ENCODE results near the gene MRS2.
"Not testable (repeated sequence)": the region's sequence is repeated elsewhere in the genome, so short reads cannot be mapped to it uniquely, and the experiment has no call there.

MRS2 gene

GRCh38 chr6:24391208-24391607, 11.5 kb upstream of the MRS2 start:
- no peak for DNase-seq (ENCODE audit: low read depth)

DNA sequence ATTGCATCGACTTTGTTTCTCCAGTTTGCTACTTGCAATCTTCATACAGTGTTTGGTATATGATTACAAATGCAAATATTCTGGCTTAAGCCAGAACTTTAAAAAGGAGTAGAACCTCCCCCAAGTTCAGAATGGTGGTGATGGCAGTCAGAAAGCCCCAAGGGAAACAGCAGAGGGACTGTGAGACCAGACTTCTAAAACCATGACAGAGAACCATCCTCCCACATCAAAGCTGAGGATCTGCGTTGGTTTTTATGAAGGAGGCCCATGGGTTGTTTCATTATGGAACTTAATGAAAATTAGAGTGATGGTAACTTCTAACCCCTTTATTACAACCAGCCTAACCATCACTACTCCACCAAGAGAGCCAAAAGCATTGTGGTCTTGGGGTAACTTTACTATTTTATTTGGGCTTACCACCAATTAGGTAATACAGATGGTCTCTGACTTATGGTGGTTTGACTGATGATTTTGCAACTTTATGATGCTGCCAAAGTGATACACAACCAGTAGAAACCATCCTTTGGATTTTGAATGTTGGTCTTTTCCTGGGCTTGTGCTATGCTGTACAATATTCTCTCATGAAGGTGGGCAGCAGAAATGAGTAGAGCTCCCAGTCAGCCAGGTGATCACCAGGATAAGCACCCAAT, 10.9 kb upstream of the MRS2 start:
- no peak for DNase-seq (ENCODE audit: low read depth)

DNA sequence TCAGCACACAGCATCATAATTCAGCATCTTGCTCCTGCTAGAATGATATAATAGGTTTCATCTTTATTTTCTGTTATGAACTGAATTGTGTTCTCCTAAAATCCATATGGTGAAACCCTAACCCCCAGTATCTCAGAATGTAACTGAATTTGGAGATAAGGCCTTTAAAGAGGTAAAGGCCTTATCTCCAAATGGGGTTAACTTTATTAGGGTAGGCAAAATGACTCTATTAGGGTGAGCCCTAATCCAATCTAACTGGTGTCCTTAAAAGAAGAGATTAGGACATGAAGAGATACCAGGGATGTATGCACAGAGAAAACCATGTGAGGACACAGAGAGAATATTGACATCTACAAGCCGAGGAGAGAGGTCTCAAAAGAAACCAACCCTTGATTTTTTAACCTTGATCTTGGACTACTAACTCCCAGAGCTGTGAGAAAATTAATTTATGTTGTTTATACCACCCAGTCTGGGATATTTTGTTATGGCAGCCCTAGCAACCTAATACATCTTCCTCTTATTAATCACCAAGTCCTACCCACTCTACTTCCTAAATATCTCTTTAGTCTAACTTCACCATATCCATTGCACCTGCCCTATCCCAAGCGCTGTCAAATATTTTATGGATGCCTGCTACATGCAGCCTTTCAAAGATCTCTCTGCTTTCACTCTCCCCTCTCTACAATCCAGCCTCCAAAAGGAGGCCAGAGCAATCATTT, 8.5 kb upstream of the MRS2 start:
- no peak for DNase-seq (ENCODE audit: low read depth)

DNA sequence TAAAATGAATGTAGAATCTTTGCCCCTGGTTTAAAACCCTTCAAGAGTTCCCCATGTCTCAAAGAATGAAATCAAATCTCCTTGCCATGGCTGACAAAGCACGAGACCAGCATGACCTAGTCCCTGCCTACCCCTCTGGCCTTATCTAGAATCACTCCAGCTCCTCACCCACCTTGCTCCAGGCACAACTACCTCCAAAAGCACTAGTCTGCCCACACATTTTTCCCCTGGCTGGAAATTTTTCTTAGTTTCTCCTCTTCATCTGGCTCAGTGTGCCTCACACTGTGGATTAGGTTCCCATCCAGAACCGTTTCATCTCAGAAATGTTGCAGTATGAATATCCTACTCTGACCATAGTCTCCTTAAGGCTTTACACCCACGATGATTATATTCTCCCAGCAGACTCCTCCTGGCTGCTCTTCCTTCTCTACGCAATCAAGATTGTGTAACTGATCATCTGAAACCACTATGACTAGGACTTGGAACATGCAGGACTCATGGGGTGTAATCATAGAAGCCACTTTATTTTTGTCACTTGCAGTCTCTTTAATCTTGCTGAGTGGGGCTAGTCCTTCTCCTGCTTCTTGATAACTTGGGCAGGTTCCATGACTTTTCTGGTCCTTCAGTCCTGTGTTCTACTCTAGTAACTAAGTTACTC, 7.8 kb upstream of the MRS2 start:
- peak; percentile 96 for DNase-seq (ENCODE audit: low read depth)

DNA sequence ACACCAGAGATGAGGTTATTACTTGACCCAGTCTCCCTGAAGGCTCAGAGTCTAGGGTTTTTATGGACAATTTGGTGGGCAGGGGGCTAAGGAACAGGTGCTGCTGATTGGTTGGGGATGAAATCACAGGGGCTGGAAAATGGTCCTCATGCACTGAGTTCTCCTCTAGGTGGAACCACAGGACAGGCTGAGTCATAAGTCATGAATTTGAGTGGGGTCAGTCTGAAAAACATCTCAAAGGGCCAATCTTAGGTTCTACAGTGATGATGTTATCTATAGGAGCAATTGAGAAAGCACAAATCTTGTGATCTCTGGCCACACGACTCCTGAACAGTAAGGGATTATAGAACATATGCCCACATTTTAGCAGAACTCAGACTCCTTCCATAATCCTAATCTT, 5.9 kb upstream of the MRS2 start:
- DNase-seq (ENCODE audit: low read depth), result no peak

DNA sequence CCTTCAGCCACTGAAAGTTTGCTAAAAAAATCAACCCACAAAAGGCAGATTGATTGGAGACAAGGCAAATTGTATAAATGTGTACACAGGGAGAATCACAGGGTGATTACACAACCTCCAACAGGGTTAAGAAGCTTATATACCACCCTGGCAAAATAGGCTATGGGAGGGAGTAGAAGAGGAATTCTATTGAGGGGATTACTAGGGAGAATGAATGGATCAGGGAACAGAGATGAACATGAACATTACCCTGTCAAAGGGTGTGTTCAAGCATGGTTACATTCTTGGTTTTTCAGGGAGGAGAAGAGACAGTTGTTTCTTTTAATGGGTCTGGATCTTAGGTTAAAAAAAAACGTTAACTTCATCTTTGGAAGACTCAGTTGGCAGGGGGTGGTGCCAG, 5.1 kb upstream of the MRS2 start:
- DNase-seq (ENCODE audit: low read depth), result no peak

DNA sequence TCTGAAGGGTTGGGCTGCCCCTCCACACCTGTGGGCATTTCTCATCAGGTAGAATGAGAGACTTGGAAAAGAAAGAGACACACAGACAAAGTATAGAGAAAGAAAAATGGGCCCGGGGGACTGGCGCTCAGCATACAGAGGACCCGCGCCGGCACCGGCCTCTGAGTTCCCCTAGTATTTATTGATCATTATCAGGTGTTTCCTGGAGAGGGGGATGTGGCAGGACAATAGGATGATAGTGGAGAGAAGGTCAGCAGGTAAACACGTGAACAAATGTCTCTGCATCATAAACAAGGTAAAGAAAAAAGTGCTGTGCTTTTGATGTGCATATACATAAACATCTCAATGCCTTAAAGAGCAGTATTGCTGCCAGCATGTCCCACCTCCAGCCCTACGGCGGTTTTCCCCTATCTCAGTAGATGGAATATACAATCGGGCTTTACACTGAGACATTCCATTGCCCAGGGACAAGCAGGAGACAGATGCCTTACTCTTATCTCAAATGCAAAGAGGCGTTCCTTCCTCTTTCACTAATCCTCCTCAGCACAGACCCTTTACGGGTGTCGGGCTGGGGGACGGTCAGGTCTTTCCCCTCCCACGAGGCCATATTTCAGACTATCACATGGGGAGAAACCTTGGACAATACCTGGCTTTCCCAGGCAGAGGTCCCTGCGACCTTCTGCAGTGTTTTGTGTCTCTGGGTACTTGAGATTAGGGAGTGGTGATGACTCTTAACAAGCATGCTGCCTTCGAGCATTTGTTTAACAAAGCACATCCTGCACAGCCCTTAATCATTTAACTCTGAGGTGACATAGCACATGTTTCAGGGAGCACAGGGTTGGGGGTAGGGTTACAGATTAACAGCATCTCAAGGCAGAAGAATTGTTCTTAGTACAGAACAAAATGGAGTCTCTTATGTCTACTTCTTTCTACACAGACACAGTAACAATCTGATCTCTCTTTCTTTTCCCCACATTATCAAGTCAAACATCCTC, 2.4 kb upstream of the MRS2 start:
- DNase-seq (ENCODE audit: low read depth), result not testable (repeated sequence)

GRCh38 chr6:24401458-24401857, 1.3 kb upstream of the MRS2 start:
- no peak for DNase-seq (ENCODE audit: low read depth)

DNA sequence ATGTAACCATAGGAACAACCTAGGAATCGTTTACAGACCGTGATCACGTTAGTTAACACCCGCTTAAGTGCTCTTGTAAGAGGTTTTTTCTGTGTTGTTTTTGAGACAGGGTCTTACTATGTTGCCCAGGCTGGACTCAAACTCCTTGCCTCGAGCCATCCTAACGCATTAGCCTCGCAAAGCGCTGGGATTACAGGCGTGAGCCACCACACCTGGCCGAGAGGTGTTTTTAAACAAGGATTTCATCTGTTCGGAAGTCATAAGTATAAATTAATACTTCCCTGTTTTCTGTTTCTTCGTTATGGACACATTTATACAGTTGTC, 727 bp downstream of the MRS2 start:
- no peak for DNase-seq (ENCODE audit: low read depth)

GRCh38 chr6:24405262-24405661, 2.5 kb downstream of the MRS2 start:
- DNase-seq (ENCODE audit: low read depth), result no peak

DNA sequence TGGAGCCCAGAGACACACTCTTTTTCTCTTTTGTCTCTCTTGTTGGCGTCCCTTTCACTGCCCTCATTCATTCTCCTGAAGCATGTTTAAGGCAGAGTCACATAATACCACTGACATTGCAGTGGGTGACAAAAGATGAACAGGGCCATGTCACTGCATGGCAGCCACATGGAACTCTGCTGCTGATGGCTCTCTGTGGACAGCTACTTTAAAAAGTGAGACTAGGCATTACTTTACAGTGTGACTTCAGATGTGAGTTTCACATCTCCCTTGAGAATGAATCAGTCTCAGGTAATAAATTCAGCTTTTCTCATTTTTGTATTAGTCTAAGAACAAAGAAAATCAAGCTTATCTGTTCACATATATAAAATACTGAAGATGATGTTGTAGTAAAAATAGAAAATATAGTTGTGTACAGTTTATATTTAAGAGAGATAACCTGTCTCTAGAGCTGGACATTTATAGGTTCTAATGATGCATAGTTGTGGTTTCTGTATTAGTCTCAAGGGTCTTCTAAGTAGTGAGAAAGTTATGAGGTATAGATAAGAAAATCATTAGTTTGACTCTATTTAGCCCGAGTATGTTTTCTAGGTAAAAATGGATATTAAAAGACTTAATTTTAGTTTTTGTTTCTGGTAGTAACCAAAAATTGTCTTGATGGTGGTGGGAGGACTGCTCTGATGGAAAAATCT, 6.1 kb downstream of the MRS2 start:
- no peak for DNase-seq (ENCODE audit: low read depth)

- DNase-seq (ENCODE audit: low read depth), result no peak
These were observed 7.9 kb downstream of the MRS2 start for GRCh38 chr6:24410622-24411021.

- no peak for DNase-seq (ENCODE audit: low read depth)
These were observed 9.6 kb downstream of the MRS2 start for GRCh38 chr6:24412294-24412693.

- not testable (repeated sequence) for DNase-seq (ENCODE audit: low read depth)
These were observed 11.8 kb downstream of the MRS2 start for GRCh38 chr6:24414531-24414930.

- DNase-seq (ENCODE audit: low read depth), result no peak
These were observed 13.0 kb downstream of the MRS2 start for GRCh38 chr6:24415753-24416152.

DNA sequence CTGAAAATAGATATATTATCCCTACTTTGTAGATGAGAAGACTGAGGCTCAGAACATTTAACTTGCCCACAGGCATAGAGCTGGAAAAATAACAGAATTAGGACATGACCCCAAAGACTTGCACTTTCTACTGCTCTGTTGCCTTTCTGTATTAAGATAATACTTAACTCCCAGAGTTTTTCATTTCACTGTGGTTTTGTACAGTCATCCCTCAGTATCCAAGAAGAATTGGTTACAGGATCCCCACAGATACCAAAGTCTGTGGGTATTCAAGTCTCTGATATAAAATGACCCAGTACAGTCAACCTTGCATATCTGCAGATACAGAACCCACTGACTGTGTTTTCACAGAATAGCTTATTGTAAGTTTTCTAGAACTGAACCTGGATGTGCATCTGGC, 16.8 kb downstream of the MRS2 start:
- peak; percentile 35 for DNase-seq (ENCODE audit: low read depth)

- DNase-seq (ENCODE audit: low read depth), result no peak
These were observed 22.4 kb downstream of the MRS2 start for GRCh38 chr6:24425091-24425490.

DNA sequence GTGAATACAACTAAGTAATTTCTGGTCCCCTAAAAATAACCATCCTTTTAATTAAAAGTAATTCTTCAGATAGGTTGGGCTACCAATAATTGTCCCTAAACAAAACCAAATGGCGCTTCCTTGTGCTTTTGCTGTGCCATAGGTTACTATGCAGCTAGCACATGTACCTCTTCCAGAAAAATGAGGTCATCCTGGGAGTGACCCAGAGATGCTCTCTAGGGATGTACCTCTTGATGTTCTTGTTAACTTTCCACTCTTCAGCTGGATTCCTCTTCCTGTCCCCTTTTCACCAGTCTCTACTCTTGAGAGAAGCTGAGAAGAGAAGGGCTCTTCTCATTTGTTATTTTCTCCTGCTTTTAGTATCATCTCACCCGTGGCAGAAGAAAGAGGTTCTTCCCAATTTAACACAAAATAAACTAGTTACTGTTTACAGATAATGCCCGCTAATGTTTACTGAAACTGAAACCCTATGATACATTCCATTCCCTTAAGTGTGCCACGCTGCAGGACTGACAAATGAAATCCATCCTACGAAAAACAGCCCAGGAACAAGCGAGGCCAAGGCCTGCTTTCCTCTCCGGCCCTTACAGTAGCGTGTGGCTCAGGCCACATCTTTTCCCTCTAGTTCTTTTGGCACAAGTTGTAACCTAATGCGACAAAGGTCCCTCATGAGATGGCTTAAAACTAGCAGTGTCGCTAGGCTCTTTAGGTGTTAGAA, 24.2 kb downstream of the MRS2 start:
- DNase-seq (ENCODE audit: low read depth), result no peak

- DNase-seq (ENCODE audit: low read depth), result peak; percentile 76
These were observed 25.9 kb downstream of the MRS2 start for GRCh38 chr6:24428615-24429014.

GRCh38 chr6:24429146-24429545, 26.4 kb downstream of the MRS2 start:
- DNase-seq (ENCODE audit: low read depth), result no peak

DNA sequence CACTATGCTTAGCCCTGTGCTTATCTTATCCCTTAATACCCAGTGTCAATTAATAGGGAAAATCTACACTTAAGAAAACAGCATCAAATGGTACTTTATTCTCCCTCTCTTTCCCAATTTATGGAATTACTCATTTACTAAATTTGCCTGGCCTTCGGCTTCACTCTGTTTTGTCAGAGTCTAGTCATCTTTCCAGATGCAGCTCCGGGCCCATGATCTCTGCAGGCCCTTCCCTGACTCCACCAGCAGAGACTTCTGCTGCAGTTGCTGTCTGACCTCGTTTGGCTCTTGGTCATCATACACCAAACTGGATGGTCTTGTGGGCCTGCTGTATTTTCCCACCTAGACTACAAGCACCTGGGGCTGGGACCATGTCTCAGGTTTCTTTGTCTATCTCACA, 27.4 kb downstream of the MRS2 start:
- no peak for DNase-seq (ENCODE audit: low read depth)
